SIG-M5 treated with dmso at 0.1 percent for 504 hours (cell line): Measurements from ENCODE around the gene PDCD1.
"Not testable (repeated sequence)": the region's sequence is repeated elsewhere in the genome, so short reads cannot be mapped to it uniquely, and the experiment has no call there.

ENCODE experiments used
- DNase-seq: peaks from one replicate; lab custom pipeline; 2025; ENCODE audit not compliant: unreplicated experiment; lab: John Stamatoyannopoulos, UW

Gene PDCD1

DNA sequence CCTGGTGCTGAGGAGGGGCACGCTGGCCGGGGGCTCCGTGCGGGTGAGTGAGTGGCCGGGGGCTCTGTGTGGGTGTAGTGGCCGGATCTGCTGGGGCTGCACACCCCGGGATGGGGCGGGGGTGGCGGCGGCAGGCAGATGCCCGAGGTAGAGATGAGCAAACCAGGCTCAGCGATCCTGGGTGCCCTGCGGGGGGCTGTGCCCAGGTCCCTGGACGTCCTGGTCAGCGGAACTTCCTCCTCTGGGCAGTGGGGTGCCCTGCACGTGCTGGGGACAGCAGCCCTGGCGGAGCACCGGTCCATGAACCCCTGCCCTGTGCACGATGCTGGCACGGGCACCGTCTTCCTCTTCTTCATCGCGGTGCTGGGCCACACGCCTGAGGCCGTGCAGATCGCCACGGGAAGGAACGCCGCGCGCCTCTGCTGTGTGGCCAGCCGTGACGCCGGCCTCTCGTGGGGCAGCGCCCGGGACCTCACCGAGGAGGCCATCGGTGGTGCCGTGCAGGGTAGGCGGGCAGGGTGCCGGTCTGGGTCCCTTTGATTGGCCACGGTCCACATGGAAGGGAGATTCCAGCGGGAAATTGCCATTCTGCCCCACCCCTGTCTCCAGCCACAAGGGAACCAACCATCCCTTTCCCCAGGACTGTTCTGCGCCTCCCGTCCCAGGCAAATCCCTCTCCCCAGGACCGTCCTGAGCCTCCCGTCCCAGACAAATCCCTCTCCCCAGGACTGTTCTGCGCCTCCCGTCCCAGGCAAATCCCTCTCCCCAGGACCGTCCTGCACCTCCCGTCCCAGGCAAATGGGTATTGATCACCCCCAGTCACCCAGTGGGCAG lies 43.8 kb downstream of the PDCD1 start:
- DNase-seq, result no peak

DNA sequence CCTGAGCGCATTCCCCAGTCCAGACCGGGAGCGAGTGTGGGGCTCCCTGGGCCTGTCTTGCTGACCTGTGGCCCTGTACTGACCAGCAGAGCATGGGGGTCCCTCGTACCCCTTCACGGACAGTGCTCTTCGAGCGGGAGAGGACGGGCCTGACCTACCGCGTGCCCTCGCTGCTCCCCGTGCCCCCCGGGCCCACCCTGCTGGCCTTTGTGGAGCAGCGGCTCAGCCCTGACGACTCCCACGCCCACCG lies 44.4 kb downstream of the PDCD1 start:
- no peak for DNase-seq

DNA sequence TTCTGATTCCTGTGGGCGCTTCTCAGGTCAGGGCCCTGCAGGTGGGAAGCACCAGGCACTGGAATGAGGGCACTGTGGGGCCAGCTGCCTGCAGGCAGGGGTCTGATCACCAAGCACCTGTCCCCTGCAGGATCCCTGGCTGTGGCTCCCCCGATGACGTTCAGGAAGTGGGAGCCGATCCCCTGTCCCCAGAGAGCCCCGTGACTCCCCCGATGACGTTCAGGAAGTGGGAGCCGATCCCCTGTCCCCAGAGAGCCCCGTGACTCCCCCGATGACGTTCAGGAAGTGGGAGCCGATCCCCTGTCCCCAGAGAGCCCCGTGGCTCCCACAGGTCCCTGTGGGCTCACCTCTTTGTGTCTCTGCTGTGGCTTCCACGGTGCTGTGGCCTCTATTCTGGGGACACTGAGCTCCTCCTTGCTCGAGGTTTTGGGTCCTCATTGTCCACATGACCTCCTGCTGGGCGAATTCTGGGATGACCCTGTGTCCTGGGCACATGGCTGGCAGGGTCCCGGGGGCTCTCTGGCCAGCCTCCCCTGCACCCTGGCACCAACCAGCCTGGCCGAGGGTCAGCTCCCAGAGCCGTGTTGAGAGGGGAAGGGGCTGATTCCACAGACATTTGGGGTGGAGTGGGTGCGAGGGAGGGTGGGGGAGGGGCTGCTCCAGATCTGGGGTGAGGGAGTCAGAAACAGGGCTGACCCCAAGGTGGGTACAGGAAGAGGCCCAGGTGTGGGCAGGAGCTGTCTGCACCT lies 44.9 kb downstream of the PDCD1 start:
- DNase-seq, result no peak

DNA sequence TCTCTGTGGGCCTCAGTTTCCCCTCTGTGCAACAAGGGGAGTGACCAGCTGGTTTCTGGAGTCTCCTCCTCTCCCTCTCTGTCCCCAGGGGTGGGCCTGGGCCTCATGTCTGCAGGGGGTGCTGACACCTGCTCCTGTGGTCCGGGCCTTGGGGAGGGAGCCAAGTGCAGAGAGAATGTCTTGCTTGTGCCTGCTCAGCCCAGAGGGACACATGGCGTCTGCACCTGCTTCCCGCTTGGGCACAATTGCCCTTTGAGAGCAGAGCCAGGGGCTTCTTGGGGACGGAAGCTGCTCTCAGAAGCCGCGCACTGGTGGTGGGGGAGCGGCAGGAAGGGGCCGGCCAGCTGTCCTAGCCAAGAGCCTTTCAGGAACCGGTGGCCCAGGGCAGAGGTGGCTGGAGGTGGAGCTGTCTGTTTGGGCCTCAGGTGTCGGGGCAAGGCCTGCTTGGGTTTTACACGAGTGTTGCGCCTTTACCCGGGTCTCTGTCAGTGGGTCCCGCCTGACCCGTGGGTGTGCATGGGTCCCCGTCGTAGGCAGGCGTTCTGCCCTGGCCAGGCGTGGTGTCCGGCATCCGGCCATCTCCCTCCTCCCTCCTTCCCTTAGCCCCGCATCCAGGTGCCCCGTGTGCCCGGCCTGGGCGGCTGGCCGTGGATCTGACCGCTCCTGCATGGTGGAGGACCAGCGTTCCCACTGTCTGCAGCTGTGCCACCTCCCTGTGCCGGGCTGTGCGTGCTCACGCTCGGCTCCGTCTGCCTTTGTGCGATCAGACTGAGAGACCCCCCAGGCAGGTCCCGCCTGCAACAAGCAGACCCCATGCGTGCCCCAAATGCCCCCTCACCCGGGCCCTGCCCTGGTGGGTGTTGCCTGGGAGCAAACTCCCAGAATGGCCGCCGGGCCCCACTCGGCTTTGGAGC lies 45.7 kb downstream of the PDCD1 start:
- DNase-seq, result no peak

DNA sequence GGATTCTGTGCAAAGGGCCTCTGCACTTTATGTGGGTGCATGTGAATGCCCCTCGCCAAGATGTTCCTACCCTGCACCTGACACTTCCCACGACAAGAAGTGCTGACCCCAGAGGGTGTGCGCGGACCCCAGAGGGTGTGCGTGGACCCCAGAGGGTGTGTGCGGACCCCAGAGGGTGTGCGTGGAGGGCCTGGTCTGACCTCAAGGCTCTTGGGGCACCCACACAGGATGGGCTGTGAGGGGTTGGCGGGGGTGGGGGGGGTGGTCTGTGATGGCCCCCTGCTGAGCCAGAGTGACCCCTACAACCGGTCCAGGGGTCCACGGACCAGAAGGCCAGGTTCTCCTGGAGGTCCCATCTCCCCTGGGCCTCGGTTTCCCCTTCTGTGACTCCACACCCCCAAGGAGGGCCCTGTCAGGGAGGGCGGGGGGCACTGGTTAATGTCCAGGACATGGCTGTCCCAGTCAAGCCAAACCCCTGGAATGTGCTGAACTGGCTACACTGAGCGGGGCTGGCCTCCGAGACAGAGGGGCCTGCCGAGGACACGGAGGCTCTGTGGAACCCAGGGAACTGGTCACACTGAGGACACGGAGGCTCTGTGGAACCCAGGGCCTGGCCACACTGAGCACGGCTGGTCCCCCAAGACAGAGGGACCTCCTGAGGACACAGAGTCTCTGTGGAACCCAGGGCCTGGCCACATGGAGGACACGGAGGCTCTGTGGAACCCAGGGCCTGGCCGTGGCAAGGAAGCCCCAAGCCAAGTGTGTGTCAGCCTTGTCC lies 46.6 kb downstream of the PDCD1 start:
- DNase-seq, result no peak

DNA sequence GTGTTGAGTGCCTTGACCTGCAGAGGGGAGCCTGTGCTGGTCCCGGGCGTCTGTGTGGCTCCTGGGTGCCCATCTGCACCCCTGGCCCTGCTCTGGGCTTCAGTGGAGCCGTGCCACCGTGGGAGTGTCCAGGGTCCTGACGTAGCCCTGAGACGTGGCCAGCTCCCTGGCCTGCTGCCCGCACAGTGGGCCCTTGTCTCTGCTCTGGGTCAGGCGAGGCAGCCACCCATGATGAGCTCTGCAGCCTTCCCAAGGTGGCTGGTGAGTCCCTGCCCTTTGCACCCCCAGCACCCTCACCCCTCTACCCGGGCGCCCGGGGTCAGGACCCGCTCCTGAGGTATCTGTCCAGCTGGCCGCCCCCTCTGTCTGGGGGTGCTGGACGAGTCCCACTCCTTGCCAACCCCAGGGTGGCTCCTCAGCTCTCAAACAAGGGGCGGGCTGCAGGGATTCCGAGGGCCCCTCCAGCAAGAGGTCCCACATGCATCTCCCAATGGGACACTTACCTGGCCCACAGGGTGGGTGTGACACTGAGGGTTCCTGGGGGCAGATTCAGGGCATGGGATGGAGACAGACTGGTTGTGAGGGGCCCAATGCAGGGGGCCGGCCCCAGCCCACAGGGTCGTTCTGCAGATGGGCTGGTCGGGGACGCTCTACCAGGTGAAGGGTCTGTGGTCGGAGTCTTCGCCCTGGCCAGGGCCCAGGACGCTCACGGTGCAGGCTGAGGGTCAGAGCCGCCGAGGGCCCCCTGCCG lies 47.3 kb downstream of the PDCD1 start:
- DNase-seq, result no peak

DNA sequence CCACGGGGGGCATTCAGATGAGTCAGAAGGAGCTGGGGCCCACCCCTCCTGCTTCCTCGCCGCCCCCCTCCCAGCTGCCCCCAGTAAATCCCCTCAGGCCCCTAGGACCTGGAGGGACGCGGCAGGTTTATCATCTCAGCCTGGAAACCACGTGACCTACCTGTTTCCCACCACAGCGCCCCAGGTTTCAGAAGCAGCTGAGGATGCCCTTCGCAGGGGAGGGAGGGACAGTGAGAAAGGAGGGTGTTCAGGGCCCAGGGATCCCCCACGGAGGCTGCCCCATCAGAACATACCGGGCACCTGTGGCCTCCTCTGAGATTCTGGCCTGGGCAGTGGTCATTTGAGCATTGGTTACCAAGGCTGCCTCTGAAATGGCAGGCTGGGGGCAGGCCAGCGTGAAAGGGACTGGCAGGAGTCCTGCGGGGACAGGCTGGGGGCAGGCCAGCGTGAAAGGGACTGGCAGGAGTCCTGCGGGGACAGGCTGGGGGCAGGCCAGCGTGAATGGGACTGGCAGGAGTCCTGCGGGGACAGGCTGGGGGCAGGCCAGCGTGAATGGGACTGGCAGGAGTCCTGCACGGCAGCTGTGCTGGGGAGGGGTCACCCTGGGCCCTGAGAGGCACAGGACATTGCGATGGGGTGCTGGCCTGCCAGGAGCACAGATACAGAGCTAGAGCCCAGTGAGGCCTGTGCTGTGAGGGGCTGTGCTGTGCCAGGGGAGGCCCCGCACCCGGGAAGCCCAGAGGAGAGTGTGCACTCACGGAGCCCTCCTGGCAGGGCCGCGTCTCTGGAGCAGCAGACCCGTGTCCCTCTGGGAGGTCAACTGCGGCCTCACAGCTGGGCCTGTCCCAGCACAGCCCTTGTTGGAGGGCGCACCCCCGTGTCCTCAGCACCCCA lies 48.1 kb downstream of the PDCD1 start:
- no peak for DNase-seq

DNA sequence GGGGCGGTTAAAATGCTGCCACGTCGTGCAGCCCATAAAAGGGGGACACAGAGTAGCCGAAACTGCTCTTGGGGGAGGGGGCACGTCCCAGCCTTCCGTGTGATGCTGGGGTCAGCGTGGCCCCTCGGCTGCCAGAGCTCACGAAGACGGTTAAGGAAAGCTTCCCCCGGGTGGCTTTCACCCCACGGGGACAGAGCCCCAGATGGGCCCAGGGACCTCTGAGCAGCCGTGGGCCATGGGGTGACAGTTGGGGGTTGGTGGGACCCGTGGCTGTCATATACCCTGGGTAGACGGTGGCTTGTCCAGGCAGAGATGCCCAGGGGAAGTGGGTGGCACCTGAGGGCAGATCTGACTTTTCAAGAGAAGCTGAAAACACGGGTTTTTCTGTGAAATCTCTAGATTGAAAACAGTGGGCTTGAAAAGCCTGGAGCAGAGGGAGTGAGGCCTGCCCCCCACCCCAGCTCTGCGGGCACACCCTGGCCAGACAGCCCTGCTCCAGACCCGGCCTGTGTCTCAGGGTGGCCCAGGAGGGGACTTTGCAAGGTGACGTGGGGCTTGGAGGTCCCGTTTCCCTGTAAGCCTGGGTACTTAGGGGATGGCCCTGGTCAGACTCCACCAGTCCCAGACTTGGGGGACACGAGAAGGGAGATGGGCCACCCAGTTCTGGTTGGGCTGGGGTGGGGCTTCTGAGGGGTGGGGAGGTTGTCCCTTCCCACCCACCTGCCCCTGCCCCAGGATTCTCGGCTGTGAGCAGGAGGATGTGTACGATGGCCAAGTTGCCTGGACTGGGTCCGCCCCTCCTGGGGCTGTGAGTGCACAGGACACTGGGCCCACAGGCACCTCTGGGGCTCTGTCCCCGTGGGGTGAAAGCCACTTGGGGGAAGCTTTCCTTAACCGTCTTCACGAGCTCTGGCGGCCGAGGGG lies 49.0 kb downstream of the PDCD1 start:
- no peak for DNase-seq

DNA sequence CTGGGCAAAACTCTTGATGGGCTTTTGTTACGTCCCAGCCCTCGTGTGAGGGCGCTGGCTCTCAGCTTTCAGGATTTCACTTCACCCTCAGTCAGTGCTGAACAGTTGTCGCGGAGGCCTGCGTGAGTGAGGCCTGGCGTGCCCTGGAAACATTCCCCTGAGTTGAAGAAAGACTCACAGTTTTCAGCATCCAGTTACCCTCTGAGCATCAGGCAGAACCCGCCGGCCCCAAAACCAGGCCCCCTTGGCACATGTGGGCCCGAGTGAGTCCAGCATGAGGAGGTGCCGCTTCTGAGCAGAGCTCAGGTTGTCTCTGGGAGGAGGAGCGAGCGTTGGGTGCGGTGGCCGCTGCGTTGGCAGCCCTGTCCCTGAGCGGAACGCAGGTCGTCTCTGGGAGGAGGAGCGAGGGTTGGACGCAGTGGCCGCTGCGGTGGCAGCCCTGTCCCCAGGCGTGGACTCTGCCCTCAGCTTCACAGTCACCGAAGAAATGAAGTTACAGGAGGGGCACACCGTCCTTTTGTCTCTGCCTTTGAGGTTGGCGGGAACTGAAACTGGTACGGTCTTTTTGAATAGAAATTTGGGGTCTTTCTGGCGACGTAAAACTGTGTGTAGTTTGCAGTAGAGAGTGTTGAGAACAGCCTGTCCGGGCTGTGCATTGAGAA lies 49.8 kb downstream of the PDCD1 start, which contains the start of gene NEU4:
Gene NEU4, plus strand, starts transcription at position 473 of the 662 bp plus-strand sequence. CDS start 5,292 bp downstream, outside the sequence.
- no peak for DNase-seq

DNA sequence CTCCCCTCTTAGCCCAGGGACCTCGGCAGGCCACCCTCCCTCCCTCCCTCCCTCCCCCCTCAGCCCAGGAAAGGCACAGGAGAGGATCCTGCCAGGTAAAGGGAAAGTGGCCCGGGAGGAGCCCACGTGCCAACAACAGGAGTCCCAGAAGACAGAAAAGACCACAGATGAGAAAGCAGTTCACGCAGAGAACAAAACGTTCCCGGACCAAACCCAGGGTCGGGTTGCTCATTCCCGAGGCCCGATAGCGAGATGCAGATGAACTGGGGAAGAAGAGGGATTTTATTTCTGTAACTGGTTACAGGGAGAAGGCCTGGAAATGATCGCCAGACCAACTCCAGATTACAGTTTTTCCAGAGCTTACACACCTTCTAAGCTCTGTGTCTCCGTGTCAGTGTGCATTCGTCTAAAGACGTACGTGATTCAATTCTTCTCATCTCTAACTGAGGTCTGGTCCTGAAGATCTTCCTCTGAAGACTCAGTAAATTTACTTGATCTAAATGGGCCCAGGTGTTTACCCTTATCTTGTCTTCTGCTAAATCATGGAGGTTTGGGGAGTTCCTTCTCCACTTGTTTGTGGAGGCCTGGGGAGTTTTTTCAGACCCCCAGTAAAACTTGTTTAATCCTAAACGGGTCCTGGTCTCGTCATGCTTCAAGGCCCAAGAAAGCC lies 50.5 kb downstream of the PDCD1 start:
- no peak for DNase-seq

DNA sequence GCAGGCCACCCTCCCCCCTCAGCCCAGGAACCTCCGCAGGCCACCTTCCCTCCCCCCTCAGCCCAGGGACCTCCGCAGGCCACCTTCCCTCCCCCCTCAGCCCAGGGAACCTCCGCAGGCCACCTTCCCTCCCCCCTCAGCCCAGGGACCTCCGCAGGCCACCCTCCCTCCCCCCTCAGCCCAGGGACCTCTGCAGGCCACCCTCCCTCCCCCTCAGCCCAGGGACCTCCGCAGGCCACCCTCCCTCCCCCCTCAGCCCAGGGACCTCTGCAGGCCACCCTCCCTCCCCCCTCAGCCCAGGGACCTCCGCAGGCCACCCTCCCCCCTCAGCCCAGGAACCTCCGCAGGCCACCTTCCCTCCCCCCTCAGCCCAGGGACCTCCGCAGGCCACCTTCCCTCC lies 52.5 kb downstream of the PDCD1 start:
- DNase-seq, result not testable (repeated sequence)

DNA sequence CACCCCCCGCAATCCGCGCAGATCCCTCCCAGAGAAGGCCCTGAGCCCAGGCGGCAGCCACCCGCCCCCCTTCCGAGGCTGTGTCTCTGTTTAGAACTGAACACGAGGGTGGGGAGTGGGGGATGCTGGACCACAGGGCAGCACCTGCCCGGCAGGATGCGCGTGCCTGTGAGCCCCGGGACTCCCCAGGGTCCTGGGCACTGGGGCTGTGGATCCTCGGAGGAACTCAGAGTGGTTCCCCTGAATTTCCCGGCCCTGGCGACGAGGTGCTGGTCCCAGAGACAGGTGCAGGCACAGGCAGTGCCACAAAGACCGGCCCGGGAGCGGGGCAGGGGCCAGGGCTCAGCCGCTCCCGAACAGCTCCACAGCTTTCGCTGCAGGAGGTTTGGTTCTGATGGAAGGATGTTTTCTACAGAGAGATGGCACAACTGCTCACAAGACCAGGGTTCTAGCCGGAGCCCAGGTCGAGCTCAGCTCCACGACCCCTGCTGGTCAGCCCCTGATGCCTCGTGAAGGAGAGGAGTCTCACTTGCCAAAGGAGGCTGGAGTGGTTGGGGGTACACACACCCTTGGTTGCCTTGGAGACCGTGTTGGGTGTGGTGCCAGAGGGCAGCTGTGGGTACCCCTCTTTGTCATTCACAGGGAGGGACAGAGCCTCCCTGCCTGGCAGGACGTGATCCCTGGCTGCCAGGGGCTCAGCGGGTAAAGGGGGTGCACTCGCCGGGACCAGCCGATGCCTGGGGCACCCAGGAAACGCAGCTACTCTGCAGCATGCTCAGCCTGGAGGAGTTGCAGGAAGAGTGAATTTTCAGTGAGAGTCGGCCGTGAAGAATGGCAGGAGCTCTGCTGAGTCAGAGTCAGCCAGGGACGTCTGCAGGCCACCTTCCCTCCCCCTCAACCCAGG lies 54.1 kb downstream of the PDCD1 start:
- DNase-seq, result peak; percentile 53

DNA sequence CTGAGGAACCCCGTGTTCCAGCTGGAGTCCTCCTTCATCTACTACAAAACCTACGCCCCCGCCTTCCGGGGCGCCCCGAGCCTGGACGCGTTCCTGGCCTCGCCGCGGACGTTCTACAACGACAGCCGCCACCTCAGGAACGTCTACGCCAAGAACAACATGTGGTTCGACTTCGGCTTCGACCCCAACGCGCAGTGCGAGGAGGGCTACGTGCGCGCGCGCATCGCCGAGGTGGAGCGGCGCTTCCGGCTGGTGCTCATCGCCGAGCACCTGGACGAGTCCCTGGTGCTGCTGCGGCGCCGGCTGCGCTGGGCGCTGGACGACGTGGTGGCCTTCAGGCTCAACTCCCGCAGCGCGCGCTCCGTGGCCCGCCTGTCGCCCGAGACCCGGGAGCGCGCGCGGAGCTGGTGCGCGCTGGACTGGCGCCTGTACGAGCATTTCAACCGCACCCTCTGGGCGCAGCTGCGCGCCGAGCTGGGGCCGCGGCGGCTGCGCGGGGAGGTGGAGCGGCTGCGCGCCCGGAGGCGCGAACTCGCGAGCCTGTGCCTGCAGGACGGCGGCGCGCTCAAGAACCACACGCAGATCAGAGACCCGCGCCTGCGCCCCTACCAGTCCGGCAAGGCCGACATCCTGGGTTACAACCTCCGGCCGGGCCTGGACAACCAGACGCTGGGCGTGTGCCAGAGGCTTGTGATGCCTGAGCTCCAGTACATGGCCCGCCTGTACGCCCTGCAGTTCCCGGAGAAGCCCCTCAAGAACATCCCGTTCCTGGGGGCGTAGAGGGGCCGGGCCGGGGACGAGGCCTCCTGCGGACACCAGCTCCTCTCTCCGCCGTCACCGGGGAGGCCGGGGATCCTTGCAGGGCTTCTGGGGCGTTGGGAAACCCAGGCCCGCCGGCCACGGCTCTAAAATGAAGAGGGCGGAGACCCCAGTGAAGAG lies 55.0 kb downstream of the PDCD1 start:
- peak; percentile 16 for DNase-seq

DNA sequence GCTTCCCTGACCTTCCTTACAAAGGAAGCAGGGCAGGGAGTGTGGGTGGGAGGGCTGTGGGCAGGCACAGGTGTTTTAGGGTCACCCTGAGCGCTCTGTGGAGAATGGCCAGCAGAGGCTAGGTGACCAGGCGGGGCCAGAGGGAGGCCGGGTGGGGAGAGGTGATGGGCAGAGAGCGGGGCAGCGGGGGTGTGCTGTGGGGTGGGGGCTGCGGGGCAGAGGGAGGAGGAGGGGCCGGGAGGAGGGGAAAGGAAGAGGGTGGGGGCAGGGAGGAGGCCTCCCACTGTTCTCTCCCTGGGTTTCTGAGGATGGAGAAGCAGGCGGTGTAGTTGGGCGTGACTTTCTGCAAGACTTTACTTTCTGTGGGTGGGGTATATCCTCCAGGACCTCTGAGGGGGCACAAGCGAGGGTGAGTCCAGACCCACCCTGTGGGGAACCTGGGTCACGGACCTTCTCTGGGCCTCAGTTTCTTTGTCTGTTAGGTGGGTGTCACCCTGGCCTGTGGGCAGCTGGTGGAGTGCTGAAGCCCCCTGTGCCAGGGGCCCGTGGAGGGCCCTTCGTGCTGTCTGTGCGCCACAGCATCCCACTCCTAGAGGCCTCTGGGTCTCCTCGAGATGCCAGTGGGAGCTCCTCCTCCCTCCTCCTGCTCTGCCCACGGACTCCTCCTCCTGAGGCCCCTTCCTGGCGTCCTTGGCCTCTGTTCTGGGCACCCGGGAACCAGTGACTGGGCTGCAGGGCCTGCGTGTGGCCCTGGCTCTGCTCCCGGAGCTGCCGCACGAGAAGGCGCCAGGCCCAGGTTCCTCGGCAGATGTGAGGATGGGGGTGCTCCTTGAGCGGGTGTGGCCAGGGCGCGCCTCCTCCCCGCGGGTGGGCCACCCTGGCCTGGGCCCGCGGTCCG lies 56.0 kb downstream of the PDCD1 start:
- no peak for DNase-seq
